Activated T-helper 17 cell treated with anti-CD3 and anti-CD28 coated beads, Interleukin-2, amount 50 U/mL, for 72 hours (primary cell): Measurements from ENCODE around the gene SMLR1. TPM values are rescaled to one million over a fixed set of nuclear protein-coding genes. Genes with fewer than 3 reads are reported as not detected.
"Not testable (repeated sequence)": the region's sequence is repeated elsewhere in the genome, so short reads cannot be mapped to it uniquely, and the experiment has no call there.

ENCODE experiments used
- ATAC-seq: fragments of 150-1000 bp; cut with Tn5 transposase; replicated peaks from 2 replicates; pipeline ENCODE4 v1.10.0; 2021; ENCODE audit warnings: mild to moderate bottlenecking, moderate library complexity
- H3K27ac Mint-ChIP-seq: one replicate; pipeline ENCODE4 v1.8.0; 2022; ENCODE audit warnings: mixed read lengths
- H3K27me3 Mint-ChIP-seq: one replicate; pipeline ENCODE4 v1.8.0; 2022; ENCODE audit warnings: mixed read lengths
- H3K36me3 Mint-ChIP-seq: one replicate; pipeline ENCODE4 v1.8.0; 2022; ENCODE audit warnings: low read depth, mild to moderate bottlenecking, mixed read lengths
- H3K4me1 Mint-ChIP-seq: one replicate; pipeline ENCODE4 v1.8.0; 2022; ENCODE audit warnings: mixed read lengths
- H3K4me3 Mint-ChIP-seq: one replicate; pipeline ENCODE4 v1.8.0; 2022; ENCODE audit warnings: mild to moderate bottlenecking, mixed read lengths
- H3K9me3 Mint-ChIP-seq: one replicate; pipeline ENCODE4 v1.8.0; 2022; ENCODE audit warnings: mixed read lengths
- total RNA-seq, 2 donors: library from RNA; stranded (reverse); gene quantifications; one replicate each; pipeline ENCODE4 v1.2.3, GENCODE V29; 2022

SMLR1 gene
- not detected for total RNA-seq

DNA sequence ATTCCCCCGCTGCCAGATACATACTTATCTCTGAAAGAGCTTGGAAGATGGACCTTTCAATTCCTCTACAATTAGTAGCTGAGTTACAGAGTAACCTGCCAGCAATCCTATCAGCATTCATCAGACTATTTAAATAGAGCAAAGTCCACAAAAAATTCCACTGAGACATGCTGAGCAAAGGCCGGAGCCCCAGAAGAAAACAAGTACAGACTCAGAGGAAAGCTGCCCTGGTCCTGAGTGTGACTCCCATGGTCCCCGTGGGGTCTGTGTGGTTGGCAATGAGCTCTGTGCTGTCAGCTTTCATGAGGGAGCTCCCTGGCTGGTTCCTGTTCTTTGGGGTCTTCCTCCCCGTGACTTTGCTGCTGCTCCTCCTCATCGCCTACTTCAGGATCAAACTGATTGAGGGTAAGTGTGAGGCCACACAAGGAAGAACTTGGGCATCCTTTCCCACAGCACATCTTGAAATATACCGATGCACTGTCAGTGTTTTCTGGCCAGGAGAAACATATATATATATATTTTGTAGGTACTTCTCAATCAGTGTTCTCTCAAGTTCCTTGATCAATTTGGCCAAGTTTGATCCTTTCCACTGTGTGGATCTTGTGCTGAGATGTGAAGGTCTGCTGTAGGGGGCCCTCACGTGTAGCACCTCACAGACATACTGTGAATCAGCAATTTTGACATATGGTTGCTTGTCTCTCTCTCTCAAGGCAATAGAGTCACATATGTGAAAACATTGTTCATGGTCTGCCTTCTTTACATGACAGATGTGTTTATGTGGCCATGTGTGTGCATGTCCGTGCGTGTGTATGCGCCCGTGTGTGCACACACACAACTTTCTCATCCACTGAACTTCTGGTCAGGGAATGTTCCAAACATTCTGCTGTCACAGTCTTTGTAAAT is at the start of gene SMLR1:
SMLR1 (plus strand) TSS at position 160 of the 903 bp plus-strand sequence; CDS start at position 168, 8 bp downstream.
- no peaks in the 10 kb centered on the region for H3K36me3 Mint-ChIP-seq
- no peaks in the 10 kb centered on the region for H3K9me3 Mint-ChIP-seq
- H3K27me3 Mint-ChIP-seq = no peaks in the 10 kb centered on the region
- no peak within 1 kb of the TSS for H3K27ac Mint-ChIP-seq
- no peak for ATAC-seq
- peaks cover 4% of the 10 kb centered on the region for H3K4me1 Mint-ChIP-seq
- no peak within 1 kb of the TSS for H3K4me3 Mint-ChIP-seq

GRCh38 chr6:130778946-130779657 is 48.1 kb upstream of the SMLR1 start:
- H3K4me3 Mint-ChIP-seq = no peak overlapping the region
- peaks cover 4% of the 10 kb centered on the region for H3K9me3 Mint-ChIP-seq
- peaks cover 8% of the 10 kb centered on the region for H3K4me1 Mint-ChIP-seq
- no peak overlapping the region for H3K27ac Mint-ChIP-seq
- H3K27me3 Mint-ChIP-seq = no peaks in the 10 kb centered on the region
- ATAC-seq = no peak
- H3K36me3 Mint-ChIP-seq = no peaks in the 10 kb centered on the region

DNA sequence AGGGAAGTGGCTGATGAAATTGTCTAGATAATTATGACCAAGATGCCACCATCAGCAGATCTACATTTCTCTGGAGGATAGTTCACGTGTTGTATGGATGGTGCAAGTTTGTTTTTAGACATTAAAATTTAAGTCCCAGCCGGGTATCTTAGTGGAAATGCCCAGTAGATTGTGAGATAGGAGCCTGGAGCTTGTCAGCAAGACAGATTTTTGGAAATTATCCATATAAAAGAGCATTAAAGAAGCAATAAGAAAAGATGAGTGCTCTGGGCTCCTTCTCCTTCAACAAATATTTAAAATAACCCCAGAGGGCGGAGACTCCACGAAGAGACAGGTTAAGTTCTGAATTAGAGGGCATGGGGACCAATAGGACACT is 47.6 kb upstream of the SMLR1 start:
- Mint-ChIP-seq H3K27ac (no peak overlapping the region), H3K36me3 (no peaks in the 10 kb centered on the region), H3K4me3 (no peak overlapping the region), H3K27me3 (no peaks in the 10 kb centered on the region), H3K9me3 (peaks cover 4% of the 10 kb centered on the region), H3K4me1 (peaks cover 8% of the 10 kb centered on the region)
- ATAC-seq = no peak

GRCh38 chr6:130780122-130780521 is 47.1 kb upstream of the SMLR1 start:
- H3K4me1 Mint-ChIP-seq = peaks cover 8% of the 10 kb centered on the region
- H3K27me3 Mint-ChIP-seq = no peaks in the 10 kb centered on the region
- ATAC-seq = no peak
- H3K36me3 Mint-ChIP-seq = no peaks in the 10 kb centered on the region
- H3K27ac Mint-ChIP-seq = no peak overlapping the region
- H3K9me3 Mint-ChIP-seq = peaks cover 4% of the 10 kb centered on the region
- no peak overlapping the region for H3K4me3 Mint-ChIP-seq

DNA sequence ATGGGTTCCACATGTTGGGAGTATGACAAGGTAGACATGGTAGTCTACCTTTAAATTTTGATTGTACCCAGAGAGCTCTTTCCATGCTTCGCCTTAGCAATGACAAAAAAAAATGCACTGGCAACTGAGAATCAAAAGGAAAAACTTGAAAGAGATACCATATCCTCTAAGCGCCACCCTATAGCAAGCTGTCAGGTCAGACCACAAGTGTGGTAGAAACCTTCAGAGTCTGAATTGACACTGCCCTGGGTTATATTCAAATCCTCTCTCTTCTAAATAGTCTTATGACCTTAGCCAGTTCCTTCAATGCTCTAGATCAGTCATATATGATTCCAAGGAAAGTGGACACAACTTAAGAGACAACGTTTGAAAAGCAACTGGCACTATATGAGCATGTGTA is 45.6 kb upstream of the SMLR1 start:
- peak; percentile 65 for ATAC-seq
- no peaks in the 10 kb centered on the region for H3K27me3 Mint-ChIP-seq
- H3K4me3 Mint-ChIP-seq = no peak overlapping the region
- no peak overlapping the region for H3K27ac Mint-ChIP-seq
- peaks cover 4% of the 10 kb centered on the region for H3K9me3 Mint-ChIP-seq
- H3K4me1 Mint-ChIP-seq = peaks cover 4% of the 10 kb centered on the region
- no peaks in the 10 kb centered on the region for H3K36me3 Mint-ChIP-seq

DNA sequence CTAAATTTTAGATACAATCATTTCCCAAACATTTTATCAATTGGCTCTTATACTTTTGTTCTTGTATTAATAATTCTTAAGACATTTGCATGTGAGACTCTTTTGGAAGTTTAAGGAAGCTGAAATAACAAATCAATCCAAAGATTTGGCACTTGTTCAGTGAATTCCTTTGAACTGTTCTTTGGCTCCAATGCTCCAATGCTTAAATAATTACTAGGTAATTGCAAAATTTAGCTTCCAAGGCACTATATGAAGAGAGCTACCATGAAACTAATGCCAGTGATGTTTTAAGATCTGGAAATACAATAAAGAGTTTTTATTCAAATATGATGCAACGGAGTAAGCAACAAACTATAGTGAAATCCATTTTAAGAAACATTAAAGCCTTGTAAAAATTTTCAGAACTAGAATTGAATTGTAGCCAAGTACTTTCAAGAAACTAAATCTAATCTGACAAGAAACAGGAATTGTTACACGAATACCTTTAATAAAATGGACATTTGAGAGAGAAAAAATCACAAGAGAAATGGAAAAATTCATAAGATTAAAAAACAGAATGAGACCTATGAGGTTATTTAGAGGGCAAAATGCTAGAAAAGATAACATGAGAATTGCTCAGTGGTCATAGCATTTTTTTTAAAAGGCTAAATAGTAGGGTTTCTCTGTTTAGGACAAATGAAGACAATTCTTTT is 43.6 kb upstream of the SMLR1 start:
- Mint-ChIP-seq H3K36me3 (no peaks in the 10 kb centered on the region), H3K27me3 (no peaks in the 10 kb centered on the region), H3K9me3 (peaks cover 4% of the 10 kb centered on the region), H3K4me3 (no peak overlapping the region), H3K4me1 (peaks cover 5% of the 10 kb centered on the region), H3K27ac (no peak overlapping the region)
- no peak for ATAC-seq

GRCh38 chr6:130787726-130788500 is 39.3 kb upstream of the SMLR1 start:
- Mint-ChIP-seq H3K27me3 (no peaks in the 10 kb centered on the region), H3K4me3 (no peak overlapping the region), H3K9me3 (no peaks in the 10 kb centered on the region), H3K36me3 (no peaks in the 10 kb centered on the region), H3K27ac (no peak overlapping the region), H3K4me1 (peaks cover 5% of the 10 kb centered on the region)
- no peak for ATAC-seq

- peaks cover 5% of the 10 kb centered on the region for H3K4me1 Mint-ChIP-seq
- H3K36me3 Mint-ChIP-seq = no peaks in the 10 kb centered on the region
- no peaks in the 10 kb centered on the region for H3K27me3 Mint-ChIP-seq
- H3K9me3 Mint-ChIP-seq = no peaks in the 10 kb centered on the region
- no peak overlapping the region for H3K4me3 Mint-ChIP-seq
- no peak overlapping the region for H3K27ac Mint-ChIP-seq
- no peak for ATAC-seq
These were observed 38.3 kb upstream of the SMLR1 start for GRCh38 chr6:130788954-130789353.

DNA sequence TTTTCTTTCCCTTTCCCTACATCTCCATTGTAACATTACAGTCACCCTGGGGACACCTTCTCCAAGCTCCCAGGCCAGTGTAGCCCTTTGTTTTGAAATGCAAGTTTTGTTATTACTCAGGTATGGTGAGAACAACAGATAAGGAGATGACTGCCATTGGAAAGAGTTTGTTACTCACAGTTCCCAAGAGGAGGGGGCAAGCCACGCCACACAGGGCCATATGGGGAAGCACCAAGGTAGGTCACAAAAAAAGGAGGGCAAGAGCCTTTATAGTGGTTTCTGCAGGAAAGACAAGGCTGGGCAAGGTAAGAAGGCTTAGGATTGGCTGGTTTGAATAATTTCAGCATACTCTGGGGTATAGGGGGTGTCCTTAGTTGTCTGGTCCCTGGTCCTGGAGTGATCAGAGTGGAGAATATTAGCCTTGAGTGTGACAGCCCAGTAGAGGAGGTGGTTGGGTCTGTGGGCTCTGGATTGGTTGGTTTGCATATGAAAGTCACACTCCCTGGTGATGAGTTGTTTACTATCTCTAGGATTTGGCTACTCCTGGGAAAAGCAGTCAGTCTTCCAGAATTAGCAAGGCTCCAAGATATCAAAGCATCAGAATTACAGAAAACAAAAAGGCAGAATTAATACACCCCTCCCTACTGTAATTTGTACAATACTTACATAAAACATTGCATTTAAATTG is 33.1 kb upstream of the SMLR1 start:
- ATAC-seq = peak; percentile 52
- H3K4me3 Mint-ChIP-seq = no peak overlapping the region
- no peak overlapping the region for H3K27ac Mint-ChIP-seq

GRCh38 chr6:130794738-130795137 is 32.5 kb upstream of the SMLR1 start:
- Mint-ChIP-seq H3K9me3 (peaks cover under 1% of the 10 kb centered on the region), H3K27ac (no peak overlapping the region), H3K36me3 (no peaks in the 10 kb centered on the region), H3K4me3 (no peak overlapping the region), H3K4me1 (no peaks in the 10 kb centered on the region), H3K27me3 (no peaks in the 10 kb centered on the region)
- no peak for ATAC-seq

More for the DNA sequence above, 33.1 kb upstream of the SMLR1 start:
- Mint-ChIP-seq H3K27me3 (no peaks in the 10 kb centered on the region), H3K36me3 (no peaks in the 10 kb centered on the region), H3K9me3 (no peaks in the 10 kb centered on the region), H3K4me1 (no peaks in the 10 kb centered on the region)

DNA sequence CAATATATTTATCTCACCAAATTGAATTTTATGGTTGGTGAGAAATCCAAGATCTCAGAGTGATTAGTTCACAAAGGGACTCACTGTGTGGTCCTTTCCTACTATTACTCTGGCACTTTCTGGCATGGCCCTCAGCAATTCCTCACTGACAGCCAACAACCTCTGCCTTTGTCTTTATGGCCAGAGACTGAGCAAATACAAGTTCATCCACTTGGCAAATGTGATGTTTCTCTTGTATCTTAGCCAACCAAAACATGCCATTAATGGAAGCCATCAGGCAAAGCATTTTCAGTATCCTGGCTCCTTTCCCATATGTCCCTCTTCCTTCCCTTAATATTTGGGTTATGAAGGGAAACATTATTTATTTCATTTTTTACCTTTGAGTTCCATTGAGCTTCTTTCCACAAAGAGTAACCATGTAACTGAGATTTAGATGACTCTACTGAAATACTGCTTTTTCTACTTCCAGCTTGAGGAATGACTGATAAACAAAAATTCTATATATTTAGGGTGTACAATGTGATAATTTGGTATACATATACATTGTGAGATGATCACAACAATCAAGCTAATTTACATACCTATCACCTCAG is 30.8 kb upstream of the SMLR1 start:
- Mint-ChIP-seq H3K4me3 (no peak overlapping the region), H3K9me3 (peaks cover 4% of the 10 kb centered on the region), H3K36me3 (no peaks in the 10 kb centered on the region), H3K27me3 (no peaks in the 10 kb centered on the region), H3K27ac (no peak overlapping the region), H3K4me1 (no peaks in the 10 kb centered on the region)
- no peak for ATAC-seq

DNA sequence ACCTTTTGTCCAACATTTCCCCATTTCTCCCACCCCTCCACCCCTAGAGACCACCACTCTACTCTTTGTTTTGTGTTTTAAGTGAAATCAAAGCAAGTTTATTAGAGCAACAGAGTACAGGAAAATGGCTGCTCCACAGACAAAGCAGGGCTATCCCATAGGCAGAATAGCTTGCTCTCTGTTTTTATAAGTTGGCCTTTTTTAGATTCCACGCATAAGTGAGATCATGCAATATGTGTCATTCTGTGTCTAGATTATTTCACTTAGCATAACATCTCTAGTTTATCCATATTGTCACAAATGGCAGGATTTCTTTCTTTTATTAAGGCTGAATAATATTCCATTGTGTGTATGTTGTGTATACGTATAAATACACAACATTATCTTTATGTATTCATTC is 30.1 kb upstream of the SMLR1 start:
- Mint-ChIP-seq H3K4me3 (no peak overlapping the region), H3K4me1 (no peaks in the 10 kb centered on the region), H3K36me3 (no peaks in the 10 kb centered on the region), H3K9me3 (peaks cover 4% of the 10 kb centered on the region), H3K27me3 (no peaks in the 10 kb centered on the region), H3K27ac (no peak overlapping the region)
- ATAC-seq = no peak

GRCh38 chr6:130801368-130801767 is 25.8 kb upstream of the SMLR1 start:
- not testable (repeated sequence) for H3K27me3 Mint-ChIP-seq, H3K27ac Mint-ChIP-seq, ATAC-seq, H3K36me3 Mint-ChIP-seq, H3K9me3 Mint-ChIP-seq, H3K4me1 Mint-ChIP-seq, H3K4me3 Mint-ChIP-seq
